Left lung (tissue), 10 donors: ENCODE results near the gene HIGD2A. TPM values are rescaled to one million over a fixed set of nuclear protein-coding genes. Genes with fewer than 3 reads are reported as not detected.

ENCODE experiments used
- ATAC-seq: fragments of 200-7000 bp; cut with Tn5 transposase; one replicate; pipeline ENCODE4 v1.9.1; 2020; ENCODE audit warnings: moderate library complexity
- DNase-seq, 4 donors: peaks; one replicate each; pipeline ENCODE4 v3.0.0-alpha.2; 2013 to 2020
- H3K27ac ChIP-seq, 2 donors: fragments of 200-600 bp; sonication (generic) in 1 of 2; one replicate each; pipeline versions ENCODE4 v1.5.0 to v1.8.0; 2020 to 2021
- H3K27me3 ChIP-seq, 2 donors: fragments of 200-600 bp; sonication (generic) in 1 of 2; one replicate each; pipeline versions ENCODE4 v1.5.0 to v1.8.0; 2020 to 2021
- H3K36me3 ChIP-seq, 2 donors: fragments of 200-600 bp; sonication (generic) in 1 of 2; one replicate each; pipeline versions ENCODE4 v1.5.0 to v1.8.0; 2020 to 2021
- H3K4me1 ChIP-seq, 2 donors: fragments of 200-600 bp; one replicate each; pipeline ENCODE4 v1.8.0; 2021
- H3K4me3 ChIP-seq, 2 donors: fragments of 200-600 bp; sonication (generic) in 1 of 2; one replicate each; pipeline versions ENCODE4 v1.5.0 to v1.8.0; 2020 to 2021; ENCODE audit warnings: mild to moderate bottlenecking in 1 of 2
- H3K9me3 ChIP-seq, 2 donors: fragments of 200-600 bp; sonication (generic) in 1 of 2; one replicate each; pipeline versions ENCODE4 v1.5.0 to v1.8.0; 2020 to 2021
- CTCF ChIP-seq, 2 donors: fragments of 200-600 bp; sonication (generic) in 1 of 2; IDR thresholded peaks; one replicate each; pipeline versions ENCODE4 v1.5.0 to v1.8.0; 2021; ENCODE audit warnings: antibody characterized with exemption in 2 of 2
- intact Hi-C, 2 donors: fragments of 100-400 bp; cut with DNase I; formaldehyde crosslinking; loops; one replicate each; pipeline versions ENCODE4 v1.11.2 to v1.14.2; 2022
- polyA plus RNA-seq, 6 donors: library from polyadenylated mRNA; unstranded; fragments of 120-200 nt; gene quantifications; one replicate each; pipeline ENCODE4 v1.2.1, GENCODE V29; 2013; ENCODE audit not compliant: insufficient read length in 6 of 6
- total RNA-seq, 2 donors: library from RNA; stranded (reverse); fragmentation: NEBNext Ultra II Directional; extraction: Animal tissue kit (Norgen Biotek cat#: 25700); gene quantifications; one replicate each; pipeline ENCODE4 v1.2.1, GENCODE V29; 2021
- donor health status: DM: no; HTN: yes; CAD: no.
- donor health status: DM: no; HTN: no; CAD: no.

The HIGD2A gene
- total and polyA plus RNA-seq, 8 donors = 77.7 to 110 (median 88.8) TPM

GRCh38 chr5:176387384-176387925 lies 1.1 kb upstream of the HIGD2A start:
- DNase-seq (no peak), ATAC-seq (no peak)
- H3K9me3 ChIP-seq = no peaks in the 10 kb centered on the region
- H3K27me3 ChIP-seq = no peaks in the 10 kb centered on the region
- intact Hi-C loops = no loop called here
- H3K4me1 ChIP-seq = peaks cover 10 to 50% of the 10 kb centered on the region in 2 donors
- no peak overlapping the region for H3K27ac ChIP-seq
- H3K4me3 ChIP-seq = peak overlapping the region; percentile 77 to 96
- peaks cover 0 to 58% of the 10 kb centered on the region in 2 donors for H3K36me3 ChIP-seq
- TF ChIP-seq CTCF (IDR thresholded peaks at IDR 0.05) = no peak

DNA sequence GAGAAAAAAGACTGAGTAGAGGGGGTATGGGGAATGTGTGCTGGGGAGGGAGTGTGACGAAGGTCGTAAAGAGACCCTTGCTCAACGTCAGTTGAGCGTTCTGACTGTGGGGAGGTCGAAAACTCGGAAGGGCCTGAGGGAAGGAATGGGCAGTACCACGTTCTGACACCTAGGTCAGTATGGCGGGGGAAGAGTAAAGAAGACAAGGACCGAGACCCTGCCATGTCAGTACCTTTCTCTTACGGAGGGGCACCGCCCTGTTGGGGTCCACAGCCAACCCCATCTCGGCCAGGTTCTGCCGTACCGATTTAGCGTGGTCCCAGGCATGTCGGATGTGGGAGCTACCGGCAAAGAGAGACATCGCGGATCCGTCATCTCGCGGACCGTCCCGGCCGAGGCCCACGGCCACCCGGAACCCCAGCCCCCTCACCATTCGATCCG lies 528 bp upstream of the HIGD2A start:
- DNase-seq = no peak
- Histone ChIP-seq H3K27ac (peak overlapping the region in 1 of 2 donors; percentile 90), H3K4me1 (peaks cover 10 to 50% of the 10 kb centered on the region in 2 donors), H3K9me3 (no peaks in the 10 kb centered on the region), H3K27me3 (no peaks in the 10 kb centered on the region), H3K4me3 (peak overlapping the region; percentile 77 to 96), H3K36me3 (peaks cover 0 to 58% of the 10 kb centered on the region in 2 donors)
- ATAC-seq = no peak
- TF ChIP-seq CTCF (IDR thresholded peaks at IDR 0.05) = no peak
- intact Hi-C loops = no loop called here

DNA sequence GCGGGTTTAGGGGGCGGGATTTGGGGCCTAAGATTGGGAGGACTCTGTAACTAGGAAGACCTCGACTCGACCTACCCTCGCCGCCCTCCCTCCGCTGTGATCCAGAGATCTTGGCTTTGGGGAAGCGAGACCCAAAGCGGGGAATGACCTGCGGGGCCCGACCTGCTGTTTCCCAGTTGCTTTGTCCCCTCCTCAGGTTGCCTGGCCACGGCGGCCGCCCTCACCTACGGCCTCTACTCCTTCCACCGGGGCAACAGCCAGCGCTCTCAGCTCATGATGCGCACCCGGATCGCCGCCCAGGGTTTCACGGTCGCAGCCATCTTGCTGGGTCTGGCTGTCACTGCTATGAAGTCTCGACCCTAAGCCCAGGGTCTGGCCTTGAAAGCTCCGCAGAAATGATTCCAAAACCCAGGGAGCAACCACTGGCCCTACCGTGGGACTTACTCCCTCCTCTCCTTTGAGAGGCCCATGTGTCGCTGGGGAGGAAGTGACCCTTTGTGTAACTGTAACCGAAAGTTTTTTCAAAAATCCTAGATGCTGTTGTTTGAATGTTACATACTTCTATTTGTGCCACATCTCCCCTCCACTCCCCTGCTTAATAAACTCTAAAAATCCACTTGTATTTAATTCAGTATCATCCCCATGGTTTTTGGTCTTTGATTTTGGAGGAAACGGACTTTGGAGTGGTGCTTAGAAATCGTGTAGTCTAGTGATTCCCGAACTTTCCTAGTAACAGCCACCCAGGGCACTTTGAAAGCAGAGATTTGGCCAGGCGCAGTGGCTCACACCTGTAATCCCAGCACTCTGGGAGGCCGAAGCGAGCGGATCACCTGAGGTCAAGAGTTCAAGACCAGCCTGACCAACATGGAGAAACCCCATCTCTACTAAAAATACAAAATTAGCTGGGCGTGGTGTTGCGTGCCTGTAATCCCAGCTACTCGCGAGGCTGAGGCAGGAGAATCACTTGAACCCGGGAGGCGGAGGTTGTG lies 878 bp downstream of the HIGD2A start:
- H3K27ac ChIP-seq = peak overlapping the region; percentile 90 to 93
- DNase-seq = no peak
- no peak for TF ChIP-seq CTCF (IDR thresholded peaks at IDR 0.05)
- H3K4me3 ChIP-seq = peak overlapping the region; percentile 77 to 96
- no peaks in the 10 kb centered on the region for H3K9me3 ChIP-seq
- peaks cover 0 to 58% of the 10 kb centered on the region in 2 donors for H3K36me3 ChIP-seq
- intact Hi-C loops = no loop called here
- ATAC-seq = peak; percentile 39
- H3K4me1 ChIP-seq = peaks cover 10 to 50% of the 10 kb centered on the region in 2 donors
- H3K27me3 ChIP-seq = no peaks in the 10 kb centered on the region

DNA sequence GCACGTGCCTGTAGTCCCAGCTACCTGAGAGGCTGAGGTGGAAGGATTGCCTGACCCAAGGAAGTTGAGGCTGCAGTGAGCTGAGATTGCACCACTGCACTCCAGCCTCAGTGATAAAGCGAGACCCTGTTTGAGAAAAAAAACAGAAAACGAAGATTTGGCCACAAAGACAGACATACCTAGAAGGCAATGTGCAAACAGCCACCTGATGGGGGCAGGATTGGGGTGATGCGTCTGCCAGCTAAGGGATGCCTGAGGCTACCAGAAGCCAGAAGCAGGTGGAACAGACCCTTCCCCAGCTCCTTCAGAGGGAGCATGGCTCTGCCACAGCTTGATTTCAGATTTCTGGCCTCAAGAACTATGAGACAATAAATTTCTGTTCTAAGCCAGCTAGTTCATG lies 2.9 kb downstream of the HIGD2A start:
- H3K9me3 ChIP-seq = no peaks in the 10 kb centered on the region
- no peak overlapping the region for H3K27ac ChIP-seq
- ATAC-seq (no peak), DNase-seq (no peak)
- peaks cover 0 to 63% of the 10 kb centered on the region in 2 donors for H3K36me3 ChIP-seq
- TF ChIP-seq CTCF (IDR thresholded peaks at IDR 0.05) = no peak
- no peak overlapping the region for H3K4me3 ChIP-seq
- H3K27me3 ChIP-seq = no peaks in the 10 kb centered on the region
- H3K4me1 ChIP-seq = peaks cover 10 to 39% of the 10 kb centered on the region in 2 donors
- intact Hi-C loops = no loop called here

DNA sequence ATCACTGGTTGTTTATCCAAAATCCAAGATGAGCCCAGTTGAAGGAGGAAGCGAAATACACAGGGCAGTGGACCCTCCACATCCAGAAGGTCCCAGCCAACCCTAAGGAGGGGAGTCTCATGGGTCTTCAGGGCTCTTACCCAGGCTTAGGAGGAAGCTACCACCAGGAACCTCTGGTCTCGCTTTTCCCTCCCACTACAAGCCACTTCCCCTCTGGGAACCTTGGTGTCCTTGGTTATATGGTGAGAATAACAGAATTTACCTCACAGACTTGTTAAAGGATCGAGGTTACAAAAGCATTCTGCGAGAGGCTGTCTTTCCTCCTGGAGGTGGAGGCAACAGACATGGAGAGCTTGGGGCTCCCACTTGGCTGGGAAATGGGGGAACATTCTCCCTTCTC lies 3.4 kb downstream of the HIGD2A start:
- intact Hi-C loops = no loop called here
- no peak for ATAC-seq
- Histone ChIP-seq H3K27me3 (no peaks in the 10 kb centered on the region), H3K9me3 (no peaks in the 10 kb centered on the region), H3K27ac (no peak overlapping the region), H3K4me1 (peaks cover 8 to 34% of the 10 kb centered on the region in 2 donors), H3K36me3 (peaks cover 0 to 68% of the 10 kb centered on the region in 2 donors), H3K4me3 (no peak overlapping the region)
- no peak for DNase-seq
- TF ChIP-seq CTCF (IDR thresholded peaks at IDR 0.05) = no peak
